Liver (tissue), 9 donors: ENCODE results near the gene VAV3. TPM values are rescaled to one million over a fixed set of nuclear protein-coding genes. Genes with fewer than 3 reads are reported as not detected.

Source experiments
- DNase-seq: peaks from one replicate; pipeline ENCODE4 v3.0.0-alpha.2; 2017; ENCODE audit warnings: low spot score
- H3K27ac ChIP-seq, 2 donors: one replicate each; pipeline ENCODE4 v1.7.0; 2013; ENCODE audit warnings: inconsistent platforms in 2 of 2, low read length in 2 of 2, control low read depth in 1 of 2, low read depth in 1 of 2, mild to moderate bottlenecking in 1 of 2
- H3K27me3 ChIP-seq, 4 donors: one replicate each; pipeline versions ENCODE4 v1.6.1 to v1.7.0; 2013; ENCODE audit warnings: low read length in 3 of 4, inconsistent platforms in 1 of 4, mild to moderate bottlenecking in 1 of 4, moderate library complexity in 1 of 4; ENCODE audit not compliant: control insufficient read depth in 4 of 4, insufficient read depth in 4 of 4
- H3K36me3 ChIP-seq, 4 donors: one replicate each; pipeline versions ENCODE4 v1.6.1 to v1.7.0; 2013; ENCODE audit warnings: low read length in 3 of 4, mild to moderate bottlenecking in 3 of 4, low read depth in 1 of 4, moderate library complexity in 1 of 4; ENCODE audit not compliant: control insufficient read depth in 4 of 4, insufficient read depth in 3 of 4
- H3K4me1 ChIP-seq, 4 donors: one replicate each; pipeline versions ENCODE4 v1.6.1 to v1.7.0; 2013; ENCODE audit warnings: low read length in 3 of 4, mild to moderate bottlenecking in 3 of 4, moderate library complexity in 1 of 4; ENCODE audit not compliant: control insufficient read depth in 4 of 4, insufficient read depth in 4 of 4
- H3K4me3 ChIP-seq, 3 donors: one replicate each; pipeline versions ENCODE4 v1.6.1 to v1.7.0; 2013; ENCODE audit warnings: low read length in 3 of 3, control low read depth in 1 of 3, low read depth in 1 of 3, mild to moderate bottlenecking in 1 of 3
- H3K9ac ChIP-seq, 2 donors: one replicate each; pipeline ENCODE4 v1.7.0; 2013; ENCODE audit warnings: low read length in 2 of 2, mild to moderate bottlenecking in 2 of 2, moderate library complexity in 2 of 2, control low read depth in 1 of 2, low read depth in 1 of 2
- H3K9me3 ChIP-seq, 4 donors: one replicate each; pipeline versions ENCODE4 v1.6.1 to v1.7.0; 2013; ENCODE audit warnings: low read length in 3 of 4; ENCODE audit not compliant: control insufficient read depth in 4 of 4
- ATF3 ChIP-seq: IDR thresholded peaks from 2 replicates; pipeline ENCODE4 v1.6.1; 2016; ENCODE audit warnings: antibody characterized with exemption
- CTCF ChIP-seq: fragments of 150-350 bp; IDR thresholded peaks from 2 replicates; pipeline ENCODE4 v1.5.1; 2017; ENCODE audit warnings: improper control_type of control experiment, low read depth, low read length; ENCODE audit not compliant: missing input control
- EGR1 ChIP-seq, 2 donors: IDR thresholded peaks; 2 replicates each; pipeline ENCODE4 v1.6.1; 2016 to 2018; ENCODE audit warnings: antibody characterized with exemption in 2 of 2, low read depth in 2 of 2
- FOXA1 ChIP-seq: IDR thresholded peaks from 2 replicates; pipeline ENCODE4 v1.6.1; 2016; ENCODE audit warnings: antibody characterized with exemption
- FOXA2 ChIP-seq: IDR thresholded peaks from 2 replicates; pipeline ENCODE4 v1.6.1; 2016; ENCODE audit warnings: antibody characterized with exemption
- GABPA ChIP-seq, 2 donors: IDR thresholded peaks in 1 of 2; conservative IDR thresholded peaks in 1 of 2; 2 replicates each; pipeline ENCODE4 v1.6.1; 2016; ENCODE audit warnings: antibody characterized with exemption in 2 of 2, mild to moderate bottlenecking in 1 of 2, moderate library complexity in 1 of 2
- HNF4A ChIP-seq, 2 donors: conservative IDR thresholded peaks; 2 replicates each; pipeline ENCODE4 v1.6.1; 2016; ENCODE audit warnings: antibody characterized with exemption in 2 of 2, mild to moderate bottlenecking in 2 of 2
- HNF4G ChIP-seq: IDR thresholded peaks from 2 replicates; pipeline ENCODE4 v1.6.1; 2016; ENCODE audit warnings: antibody characterized with exemption
- JUND ChIP-seq, 2 donors: IDR thresholded peaks; 2 replicates each; pipeline ENCODE4 v1.6.1; 2016; ENCODE audit warnings: antibody characterized with exemption in 2 of 2
- NR2F2 ChIP-seq: IDR thresholded peaks from 2 replicates; pipeline ENCODE4 v1.6.1; 2016; ENCODE audit warnings: antibody characterized with exemption
- RAD21 ChIP-seq, 2 donors: IDR thresholded peaks; 2 replicates each; pipeline ENCODE4 v1.6.1; 2016; ENCODE audit warnings: antibody characterized with exemption in 2 of 2, mild to moderate bottlenecking in 2 of 2
- REST ChIP-seq: IDR thresholded peaks from 2 replicates; pipeline ENCODE4 v1.6.1; 2016; ENCODE audit warnings: antibody characterized with exemption, mild to moderate bottlenecking
- RXRA ChIP-seq, 2 donors: IDR thresholded peaks; 2 replicates each; pipeline ENCODE4 v1.6.1; 2017 to 2018; ENCODE audit warnings: antibody characterized with exemption in 2 of 2, mild to moderate bottlenecking in 1 of 2
- SP1 ChIP-seq: IDR thresholded peaks from 2 replicates; pipeline ENCODE4 v1.6.1; 2018; ENCODE audit warnings: antibody characterized with exemption, mild to moderate bottlenecking
- TAF1 ChIP-seq: conservative IDR thresholded peaks from 2 replicates; pipeline ENCODE4 v1.6.1; 2016; ENCODE audit warnings: antibody characterized with exemption, mild to moderate bottlenecking
- YY1 ChIP-seq: IDR thresholded peaks from 2 replicates; pipeline ENCODE4 v1.6.1; 2016; ENCODE audit warnings: antibody characterized with exemption, mild to moderate bottlenecking
- ZBTB33 ChIP-seq: IDR thresholded peaks from 2 replicates; pipeline ENCODE4 v1.6.1; 2016; ENCODE audit warnings: antibody characterized with exemption
- WGBS: extraction: QIAGEN DNeasy Blood & Tissue Kit; methylation state at CpG from one replicate; pipeline ENCODE4 v1.1.7; 2013; 5-methylcytosine and 5-hydroxymethylcytosine counted together
- polyA plus RNA-seq, 2 donors: library from polyadenylated mRNA; stranded (reverse) in 1 of 2; unstranded in 1 of 2; fragments of 200-250 nt in 1 of 2; fragments of >200 nt in 1 of 2; fragmentation: Nextera tagmentation in 1 of 2; extraction: Ambion mirVana in 1 of 2; gene quantifications; one replicate each; pipeline versions ENCODE4 v1.2.1 to v1.2.3, GENCODE V29; 2013 to 2015
- total RNA-seq, 2 donors: library from RNA; depleted of rRNA; stranded (reverse); fragments of >200 nt; gene quantifications; one replicate each; pipeline ENCODE4 v1.2.3, GENCODE V29; 2014
- donor health status: healthy.
- donor health status: healthy.
- donor health status: healthy.
- donor health status: healthy.
- donor health status: healthy.

VAV3 gene
- total and polyA plus RNA-seq, 4 donors = 0.46 to 4.8 (median 2.7) TPM

- Histone ChIP-seq H3K27me3 (no peaks in the 10 kb centered on the region), H3K4me1 (peaks cover 0 to 2% (median 0%) of the 10 kb centered on the region in 4 donors), H3K9me3 (no peaks in the 10 kb centered on the region), H3K36me3 (no peaks in the 10 kb centered on the region), H3K9ac (no peak overlapping the region), H3K4me3 (no peak overlapping the region), H3K27ac (no peak overlapping the region)
- no peak for DNase-seq
- TF ChIP-seq REST (no peak), YY1 (no peak), JUND (IDR thresholded peaks at IDR 0.05) (no peak), GABPA (IDR thresholded peaks at IDR 0.05 in 1 of 2, conservative IDR thresholded peaks at IDR 0.05 in 1 of 2) (no peak), NR2F2 (no peak), FOXA2 (no peak), EGR1 (IDR thresholded peaks at IDR 0.05; ENCODE audit: low read depth in 2 of 2) (no peak), FOXA1 (no peak), SP1 (no peak), HNF4A (conservative IDR thresholded peaks at IDR 0.05) (no peak), ZBTB33 (no peak), CTCF (no peak), TAF1 (no peak), RXRA (IDR thresholded peaks at IDR 0.05) (no peak), RAD21 (IDR thresholded peaks at IDR 0.05) (no peak), ATF3 (no peak), HNF4G (no peak)
Observed at GRCh38 chr1:107590087-107590486, 374.9 kb downstream of the VAV3 start.

- WGBS = 95% methylated on average over 1 of the region's 1 CpG
- H3K9me3 ChIP-seq = no peaks in the 10 kb centered on the region
- H3K36me3 ChIP-seq = no peaks in the 10 kb centered on the region
- no peak overlapping the region for H3K9ac ChIP-seq
- peaks cover 0 to 2% (median 0%) of the 10 kb centered on the region in 4 donors for H3K4me1 ChIP-seq
- no peak overlapping the region for H3K4me3 ChIP-seq
- H3K27ac ChIP-seq = no peak overlapping the region
- H3K27me3 ChIP-seq = no peaks in the 10 kb centered on the region
- TF ChIP-seq REST (no peak), GABPA (IDR thresholded peaks at IDR 0.05 in 1 of 2, conservative IDR thresholded peaks at IDR 0.05 in 1 of 2) (no peak), RAD21 (IDR thresholded peaks at IDR 0.05) (no peak), SP1 (no peak), HNF4A (conservative IDR thresholded peaks at IDR 0.05) (no peak), CTCF (no peak)
- DNase-seq = no peak
Observed at GRCh38 chr1:107588321-107588720, 376.7 kb downstream of the VAV3 start.
